ENCODE results near the gene RPL41. TPM values are rescaled to one million over a fixed set of nuclear protein-coding genes. Genes with fewer than 3 reads are reported as not detected.
A peak's percentile ranks its signal among the peaks of the same experiment; 100 is the strongest.

The RPL41 gene
- total RNA-seq, 1 experiment from 2014 or later, result 3,551 TPM

DNA sequence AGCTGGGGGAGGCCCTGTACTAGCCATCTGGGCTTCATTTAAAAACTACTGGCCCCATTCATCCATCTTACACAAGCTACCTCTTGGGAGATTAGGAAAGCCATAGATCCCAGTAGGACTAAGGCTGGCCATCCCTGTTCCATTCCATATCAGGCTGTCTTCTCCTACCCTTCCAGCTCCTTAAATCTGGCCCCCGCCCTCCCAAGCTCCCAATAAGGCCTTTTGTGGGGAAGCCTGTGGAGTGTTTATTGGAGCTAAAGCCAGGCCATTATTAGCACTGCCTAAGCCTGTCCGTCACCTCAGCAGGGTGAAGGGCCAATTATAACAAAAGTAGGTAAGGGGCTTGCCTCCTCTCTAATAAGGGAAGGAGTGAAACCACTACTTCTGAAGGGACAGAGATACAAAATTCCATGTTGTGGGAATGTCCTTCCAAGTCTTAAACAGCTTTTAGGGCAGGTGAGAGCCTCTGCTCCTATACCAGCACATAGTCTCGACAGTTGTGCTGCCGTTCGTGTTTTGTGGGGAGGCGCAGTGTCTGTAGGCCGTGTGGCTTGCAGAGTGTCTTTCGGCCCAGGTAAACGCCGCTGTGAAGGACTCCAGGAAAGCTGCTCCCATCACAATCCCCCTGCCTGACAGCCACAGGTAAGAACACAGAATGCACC, 45.4 kb downstream of the RPL41 start:
- intact Hi-C loops (cut with micrococcal nuclease), result no loop called here
- no peak for ATAC-seq
- Histone ChIP-seq H3K27ac (ENCODE audit: low read length) (no peak overlapping the region), H3K36me3 (ENCODE audit: low read depth, low read length) (peaks cover 48% of the 10 kb centered on the region), H3K9me3 (ENCODE audit: low read length) (no peaks in the 10 kb centered on the region), H3K4me3 (ENCODE audit: low read length) (no peak overlapping the region), H2AFZ (ENCODE audit: low read length) (no peak overlapping the region), H3K9me2 (replicated peaks; ENCODE audit: low read length) (no peaks in the 10 kb centered on the region), H3K27me3 (ENCODE audit: low read length) (no peaks in the 10 kb centered on the region), H4K20me1 (ENCODE audit: low read length) (peaks cover 34% of the 10 kb centered on the region), H3K4me1 (ENCODE audit: insufficient read depth, low read length) (peaks cover 26% of the 10 kb centered on the region), H3K9ac (ENCODE audit: low read length) (no peak overlapping the region), H3F3A (ENCODE audit: low read length, unreplicated experiment) (peaks cover 13% of the 10 kb centered on the region), H3K79me2 (ENCODE audit: low read length) (peaks cover 38% of the 10 kb centered on the region), H3K4me2 (ENCODE audit: low read length) (no peak overlapping the region)
- TF ChIP-seq, protein P1, sequence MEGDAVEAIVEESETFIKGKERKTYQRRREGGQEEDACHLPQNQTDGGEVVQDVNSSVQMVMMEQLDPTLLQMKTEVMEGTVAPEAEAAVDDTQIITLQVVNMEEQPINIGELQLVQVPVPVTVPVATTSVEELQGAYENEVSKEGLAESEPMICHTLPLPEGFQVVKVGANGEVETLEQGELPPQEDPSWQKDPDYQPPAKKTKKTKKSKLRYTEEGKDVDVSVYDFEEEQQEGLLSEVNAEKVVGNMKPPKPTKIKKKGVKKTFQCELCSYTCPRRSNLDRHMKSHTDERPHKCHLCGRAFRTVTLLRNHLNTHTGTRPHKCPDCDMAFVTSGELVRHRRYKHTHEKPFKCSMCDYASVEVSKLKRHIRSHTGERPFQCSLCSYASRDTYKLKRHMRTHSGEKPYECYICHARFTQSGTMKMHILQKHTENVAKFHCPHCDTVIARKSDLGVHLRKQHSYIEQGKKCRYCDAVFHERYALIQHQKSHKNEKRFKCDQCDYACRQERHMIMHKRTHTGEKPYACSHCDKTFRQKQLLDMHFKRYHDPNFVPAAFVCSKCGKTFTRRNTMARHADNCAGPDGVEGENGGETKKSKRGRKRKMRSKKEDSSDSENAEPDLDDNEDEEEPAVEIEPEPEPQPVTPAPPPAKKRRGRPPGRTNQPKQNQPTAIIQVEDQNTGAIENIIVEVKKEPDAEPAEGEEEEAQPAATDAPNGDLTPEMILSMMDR (conservative IDR thresholded peaks at IDR 0.05; ENCODE audit: low read depth, low read length), result no peak
- TF ChIP-seq EZH2 (IDR thresholded peaks at IDR 0.05; ENCODE audit: low read length, unreplicated experiment), result no peak
- no peak for TF ChIP-seq EZH2phosphoT487 (IDR thresholded peaks at IDR 0.05; ENCODE audit: borderline replicate concordance, low read length)
- POLR2A ChIA-PET (ENCODE audit: unreplicated experiment), result interaction anchor here (0.5 kb wide), 1 partner anchor 32 kb away, joined by 6 read pairs; no protein-coding TSS in a partner anchor
- CTCF ChIA-PET, result no interaction called here
- no peak for DNase-seq
- no TSS peak for BruUV-seq (replicated peaks)

DNA sequence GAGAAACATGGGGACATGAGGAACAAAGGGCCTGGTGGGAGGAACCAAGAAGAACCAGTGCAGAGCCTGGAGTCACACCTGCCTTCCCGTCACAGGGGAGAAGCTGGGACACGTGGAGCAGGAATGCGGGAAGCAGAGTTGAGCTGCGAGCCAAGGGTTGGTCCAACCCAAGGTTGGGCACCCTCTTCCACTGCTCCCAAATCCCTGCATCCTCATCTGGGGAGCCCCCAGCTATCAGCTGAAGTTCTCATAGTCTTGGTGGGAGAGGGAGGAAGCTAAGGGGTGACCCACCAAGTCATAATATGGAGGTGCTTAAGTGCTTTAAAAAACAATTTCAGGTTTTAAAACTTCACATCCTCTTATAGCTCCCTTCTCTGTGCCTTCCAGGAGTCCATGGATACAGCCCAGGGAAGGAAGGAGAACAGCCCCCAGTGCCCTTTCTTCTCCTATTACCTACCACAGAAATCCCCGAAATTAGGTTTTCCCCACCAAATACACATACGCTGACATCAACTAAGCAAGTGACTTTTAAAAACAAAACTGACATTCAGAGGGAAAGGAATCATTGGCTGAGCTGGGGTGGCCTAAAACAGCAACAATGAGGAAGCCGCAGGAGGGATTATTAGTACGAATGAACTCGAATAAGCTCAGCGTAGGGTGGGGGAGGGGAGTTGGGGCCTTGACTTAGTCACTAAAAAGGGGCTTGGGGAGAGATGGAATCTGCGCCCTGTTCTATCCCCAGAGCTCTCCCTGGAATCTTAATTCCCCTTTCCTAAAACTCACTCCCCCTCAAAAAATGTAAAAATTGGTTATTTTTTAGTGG, 46.2 kb downstream of the RPL41 start:
- CTCF ChIA-PET, result interaction anchor here (0.5 to 0.6 kb wide), 2 partner anchors 35 to 232 kb away, joined by 3 to 4 read pairs; partner anchors contain the start of gene ESYT1
- Histone ChIP-seq H3K27me3 (ENCODE audit: low read length) (no peaks in the 10 kb centered on the region), H4K20me1 (ENCODE audit: low read length) (peaks cover 34% of the 10 kb centered on the region), H3K27ac (ENCODE audit: low read length) (no peak overlapping the region), H3K4me1 (ENCODE audit: insufficient read depth, low read length) (peaks cover 20% of the 10 kb centered on the region), H2AFZ (ENCODE audit: low read length) (no peak overlapping the region), H3K79me2 (ENCODE audit: low read length) (peaks cover 38% of the 10 kb centered on the region), H3K4me3 (ENCODE audit: low read length) (no peak overlapping the region), H3K9ac (ENCODE audit: low read length) (no peak overlapping the region), H3F3A (ENCODE audit: low read length, unreplicated experiment) (peaks cover 13% of the 10 kb centered on the region), H3K4me2 (ENCODE audit: low read length) (no peak overlapping the region), H3K9me2 (replicated peaks; ENCODE audit: low read length) (no peaks in the 10 kb centered on the region), H3K9me3 (ENCODE audit: low read length) (no peaks in the 10 kb centered on the region), H3K36me3 (ENCODE audit: low read depth, low read length) (peaks cover 51% of the 10 kb centered on the region)
- POLR2A ChIA-PET (ENCODE audit: unreplicated experiment), result interaction anchor here (0.7 kb wide), 2 partner anchors 18 to 25 kb away, joined by 4 to 6 read pairs; no protein-coding TSS in a partner anchor
- BruUV-seq (replicated peaks), result TSS peak; percentile 15
- DNase-seq (no peak), ATAC-seq (no peak)
- TF ChIP-seq EZH2 (IDR thresholded peaks at IDR 0.05; ENCODE audit: low read length, unreplicated experiment), result no peak
- TF ChIP-seq EZH2phosphoT487 (IDR thresholded peaks at IDR 0.05; ENCODE audit: borderline replicate concordance, low read length), result no peak
- TF ChIP-seq, protein P1 (conservative IDR thresholded peaks at IDR 0.05; ENCODE audit: low read depth, low read length), result no peak
- intact Hi-C loops (cut with micrococcal nuclease), result no loop called here
